GM18909 (cell line): Measurements from ENCODE around the gene OR7C2.

ENCODE experiments used
- ATAC-seq: cut with Tn5 transposase; IDR thresholded peaks from one replicate; pipeline ENCODE4 v1.9.1; 2021; ENCODE audit warnings: mild to moderate bottlenecking; ENCODE audit not compliant: unreplicated experiment, poor library complexity

The OR7C2 gene

GRCh38 chr19:14978161-14978776 is 37.0 kb downstream of the OR7C2 start:
- no peak for ATAC-seq

DNA sequence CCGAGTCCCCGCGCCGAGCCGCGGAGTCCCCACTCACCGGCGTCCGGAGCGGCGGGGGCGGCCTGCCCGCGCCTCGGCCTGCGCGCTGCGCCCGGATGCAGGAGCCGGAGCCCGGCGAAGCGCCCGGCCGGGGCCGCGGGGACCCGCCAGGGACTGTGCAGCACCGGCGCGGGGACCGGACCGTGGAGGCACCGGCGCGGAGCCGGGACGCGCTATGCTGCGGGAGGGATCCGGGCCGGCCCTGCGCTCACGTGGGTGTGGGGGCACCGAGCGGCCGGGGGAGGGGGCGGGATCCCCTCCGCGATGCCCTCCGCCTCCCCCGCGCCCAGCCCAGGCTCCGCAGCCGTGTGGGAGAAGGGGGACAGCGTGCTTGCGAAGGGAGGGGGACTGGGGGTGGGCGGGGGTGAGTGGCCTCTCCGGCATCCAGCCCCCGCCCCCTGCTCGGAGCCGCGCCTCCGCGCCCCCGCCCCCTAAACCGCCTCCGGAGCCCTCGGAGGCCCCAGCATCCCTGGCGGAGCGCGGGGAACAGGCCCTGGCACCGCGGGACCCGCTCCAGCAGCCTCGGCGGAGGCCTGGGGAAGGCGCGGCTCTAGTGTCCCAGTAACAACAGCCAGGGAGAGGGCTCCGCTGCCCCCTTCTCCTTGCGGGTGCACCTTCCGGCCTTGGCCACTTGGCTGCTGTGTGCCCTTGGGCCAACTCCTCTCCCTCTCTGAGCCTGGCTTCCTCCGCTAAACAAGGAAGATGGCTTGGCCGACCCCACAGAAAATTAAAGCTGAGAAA is 38.4 kb downstream of the OR7C2 start, which contains the start of gene SLC1A6:
TSS of gene SLC1A6 (minus strand) at position 389 of the 780 bp plus-strand sequence. CDS start 6,954 bp downstream, outside the sequence.
- no peak for ATAC-seq

GRCh38 chr19:14985133-14985532 is 43.8 kb downstream of the OR7C2 start:
- no peak for ATAC-seq
